Naive thymus-derived CD8-positive, alpha-beta T cell (primary cell): Measurements from ENCODE around the gene FOXRED2. TPM values are rescaled to one million over a fixed set of nuclear protein-coding genes. Genes with fewer than 3 reads are reported as not detected.

Experiments
- polyA plus RNA-seq, 3 donors: library from polyadenylated mRNA; unstranded; fragments of 300-500 nt; fragmentation: Illumina TruSeq; gene quantifications; one replicate each; pipeline ENCODE4 v1.2.3, GENCODE V29; 2021
- total RNA-seq, 8 experiments: library from RNA in 2 of 8; stranded (reverse) in 2 of 8; gene quantifications; one replicate each; pipeline ENCODE4 v1.2.3 and lab custom pipeline; 2021 to 2026

The FOXRED2 gene
- total and polyA plus RNA-seq, 5 experiments from 2014 or later = 1.8 to 6.8 (median 6.7) TPM

Other genes starting within 250 kb of the FOXRED2 start
- gene MYH9, start 119.1 kb downstream of the FOXRED2 start, total RNA-seq = 100 to 1,000 TPM; 711 to 718 TPM
- gene MYH9, start 119.1 kb downstream of the FOXRED2 start, polyA plus RNA-seq = 100 to 1,000 TPM in 2 of 3 donors, 10 to 100 TPM in 1; 51.2 to 389 (median 105) TPM
- 10 to 100 TPM; 40.8 to 43.4 TPM for gene TXN2, start 25.4 kb downstream of the FOXRED2 start, total RNA-seq
- 100 to 1,000 TPM; 145 to 158 (median 157) TPM for gene TXN2, start 25.4 kb downstream of the FOXRED2 start, polyA plus RNA-seq
- gene EIF3D, start 22.1 kb upstream of the FOXRED2 start, total RNA-seq = 100 to 1,000 TPM; 269 to 276 TPM
- 100 to 1,000 TPM; 129 to 190 (median 173) TPM for gene EIF3D, start 22.1 kb upstream of the FOXRED2 start, polyA plus RNA-seq
- not detected for gene CACNG2, start 196.7 kb upstream of the FOXRED2 start, total RNA-seq
- gene CACNG2, start 196.7 kb upstream of the FOXRED2 start, polyA plus RNA-seq = not detected